Heart right ventricle (tissue), 16 donors: ENCODE results near the gene PCSK6. TPM values are rescaled to one million over a fixed set of nuclear protein-coding genes. Genes with fewer than 3 reads are reported as not detected.
A peak's percentile ranks its signal among the peaks of the same experiment; 100 is the strongest.

Source experiments
- ATAC-seq, 8 donors: fragments of 200-7000 bp; cut with Tn5 transposase; one replicate each; pipeline ENCODE4 v1.9.1; 2020; ENCODE audit warnings: mild to moderate bottlenecking in 8 of 8, moderate library complexity in 8 of 8, moderate number of reproducible peaks in 1 of 8
- DNase-seq, 2 donors: peaks; one replicate each; pipeline ENCODE4 v3.0.0-alpha.2; 2020
- H3K27ac ChIP-seq, 10 donors: fragments of 200-600 bp; sonication (generic) in 2 of 10; one replicate each; pipeline versions ENCODE4 v1.5.0 to v1.8.0; 2020 to 2022; ENCODE audit warnings: mild to moderate bottlenecking in 3 of 10
- H3K27me3 ChIP-seq, 7 donors: fragments of 200-600 bp; one replicate each; pipeline ENCODE4 v1.8.0; 2021 to 2022; ENCODE audit warnings: mild to moderate bottlenecking in 2 of 7
- H3K36me3 ChIP-seq, 9 donors: fragments of 200-600 bp; sonication (generic) in 1 of 9; one replicate each; pipeline versions ENCODE4 v1.5.0 to v1.8.0; 2020 to 2022; ENCODE audit warnings: mild to moderate bottlenecking in 2 of 9
- H3K4me1 ChIP-seq, 9 donors: fragments of 200-600 bp; sonication (generic) in 1 of 9; one replicate each; pipeline versions ENCODE4 v1.5.0 to v1.8.0; 2020 to 2022; ENCODE audit warnings: mild to moderate bottlenecking in 4 of 9
- H3K4me3 ChIP-seq, 10 donors: fragments of 200-600 bp; sonication (generic) in 2 of 10; one replicate each; pipeline versions ENCODE4 v1.5.0 to v1.8.0; 2020 to 2022; ENCODE audit warnings: mild to moderate bottlenecking in 7 of 10, moderate library complexity in 2 of 10
- H3K9me3 ChIP-seq, 11 donors: fragments of 200-600 bp in 10 of 11; sonication (generic) in 2 of 11; one replicate each; pipeline versions ENCODE4 v1.5.0 to v1.8.0; 2013 to 2022; ENCODE audit warnings: mild to moderate bottlenecking in 2 of 11, control low read depth in 1 of 11, moderate library complexity in 1 of 11
- CTCF ChIP-seq, 9 donors: fragments of 200-600 bp; sonication (generic) in 2 of 9; IDR thresholded peaks; one replicate each; pipeline versions ENCODE4 v1.5.0 to v1.8.0; 2021 to 2022; ENCODE audit warnings: antibody characterized with exemption in 9 of 9, mild to moderate bottlenecking in 5 of 9, moderate library complexity in 1 of 9
- WGBS, 2 donors: extraction: QIAGEN DNeasy Blood & Tissue Kit; methylation state at CpG; one replicate each; pipeline ENCODE4 v1.1.7; 2013; ENCODE audit warnings: inconsistent platforms in 1 of 2; 5-methylcytosine and 5-hydroxymethylcytosine counted together
- intact Hi-C, 10 donors: fragments of 100-400 bp; cut with DNase I; formaldehyde crosslinking; loops; one replicate each; pipeline versions ENCODE4 v1.11.1 to v1.14.2; 2022
- polyA plus RNA-seq, 2 donors: library from polyadenylated mRNA; stranded (reverse); fragments of 200-250 nt; gene quantifications; one replicate each; pipeline ENCODE4 v1.2.3, GENCODE V29; 2013
- total RNA-seq, 10 donors: library from RNA; stranded (reverse); fragmentation: NEBNext Ultra II Directional in 3 of 10; extraction: Animal tissue kit (Norgen Biotek cat#: 25700) in 3 of 10; gene quantifications; one replicate each; pipeline versions ENCODE4 v1.2.1 to v1.2.4, GENCODE V29; 2021 to 2023
- donor health status: Arrhythmogenic right ventricular cardiomyopathy.
- donor health status: ischemic (EF 13 %, LVEDD 7.1; RV severe dilation, severe dysfunction).
- donor health status: healthy with polysubstance abuse.
- donor health status: DM: no; HTN: yes; CAD: no.
- donor health status: DM: no; HTN: no; CAD: no.
- donor health status: ischemic (EF 25% LVEDD 6.9; RV normal size, moderate dysfunction).
- donor health status: ischemic (EF 25% LVEDD 5.7; RV mildly dilated, moderate dysfunction).
- donor health status: healthy.
- donor health status: DM: yes; HTN: yes; CAD: no.
- donor health status: Ischemic cardiomyopathy.
- donor health status: ischemic (EF 35%, LVEDD 5.7; RV mildly dilated, moderate dysfunction).
- donor health status: nonischemic (EF 11% LVEDD 7.7; RV severe dilation, severe dysfunction).
- donor health status: DM: yes; HTN: yes; CAD: no.
- donor health status: PGD.
- donor health status: ischemic (EF 29% LVEDD 5.4; RV normal size, mild dysfunction).
- donor health status: nonischemic (EF 23%, LVEDD 6.1; RV moderate dilation, normal function).

Gene PCSK6
- total and polyA plus RNA-seq, 12 donors, result 4.6 to 34.0 (median 21.7) TPM

- Histone ChIP-seq H3K9me3 (no peaks in the 10 kb centered on the region), H3K36me3 (peaks cover 0 to 74% (median 0%) of the 10 kb centered on the region in 9 donors), H3K4me3 (no peak overlapping the region), H3K4me1 (no peaks in the 10 kb centered on the region), H3K27me3 (no peaks in the 10 kb centered on the region), H3K27ac (no peak overlapping the region)
- WGBS, 2 donors, result 79 to 82% methylated on average over 12 of the region's 12 CpGs
- no peak for DNase-seq
- ATAC-seq, result no peak
- TF ChIP-seq CTCF (IDR thresholded peaks at IDR 0.05), result no peak
- intact Hi-C loops, result no loop called here
Observed at GRCh38 chr15:101428758-101429157, 60.7 kb downstream of the PCSK6 start.

GRCh38 chr15:101427606-101428487 is 61.7 kb downstream of the PCSK6 start:
- peaks cover 0 to 74% (median 0%) of the 10 kb centered on the region in 9 donors for H3K36me3 ChIP-seq

GRCh38 chr15:101426761-101427333 is 62.7 kb downstream of the PCSK6 start:
- Histone ChIP-seq H3K9me3 (no peaks in the 10 kb centered on the region), H3K36me3 (peaks cover 0 to 74% (median 0%) of the 10 kb centered on the region in 9 donors), H3K4me1 (no peaks in the 10 kb centered on the region), H3K27ac (no peak overlapping the region), H3K4me3 (no peak overlapping the region), H3K27me3 (no peaks in the 10 kb centered on the region)
- intact Hi-C loops, result no loop called here
- WGBS, 2 donors, result 82 to 84% methylated on average over 17 of the region's 17 CpGs
- DNase-seq, result no peak
- peak in 1 of 8 donors; percentile 20 for ATAC-seq
- TF ChIP-seq CTCF (IDR thresholded peaks at IDR 0.05), result no peak

More at GRCh38 chr15:101427606-101428487, 61.7 kb downstream of the PCSK6 start:
- intact Hi-C loops, result no loop called here
- no peak for DNase-seq
- no peak for TF ChIP-seq CTCF (IDR thresholded peaks at IDR 0.05)
- Histone ChIP-seq H3K9me3 (no peaks in the 10 kb centered on the region), H3K4me3 (no peak overlapping the region), H3K4me1 (no peaks in the 10 kb centered on the region), H3K27me3 (no peaks in the 10 kb centered on the region), H3K27ac (no peak overlapping the region)
- 89 to 91% methylated on average over 20 of the region's 20 CpGs for WGBS, 2 donors
- peak in 1 of 8 donors; percentile 30 for ATAC-seq

- WGBS, 2 donors, result 74 to 78% methylated on average over 9 of the region's 9 CpGs
- TF ChIP-seq CTCF (IDR thresholded peaks at IDR 0.05), result no peak
- DNase-seq, result no peak
- H3K27ac ChIP-seq, result no peak overlapping the region
- no peaks in the 10 kb centered on the region for H3K9me3 ChIP-seq
- ATAC-seq, result no peak
- H3K4me1 ChIP-seq, result no peaks in the 10 kb centered on the region
- intact Hi-C loops, result no loop called here
- no peaks in the 10 kb centered on the region for H3K27me3 ChIP-seq
- peaks cover 0 to 64% (median 0%) of the 10 kb centered on the region in 9 donors for H3K36me3 ChIP-seq
- no peak overlapping the region for H3K4me3 ChIP-seq
Observed at GRCh38 chr15:101425787-101426365, 63.6 kb downstream of the PCSK6 start.
